ENCODE measurements around the gene SHROOM1. TPM values are rescaled to one million over a fixed set of nuclear protein-coding genes. Genes with fewer than 3 reads are reported as not detected.

SHROOM1 gene
- polyA plus RNA-seq, 12 donors, result 1.4 to 5.4 (median 3.0) TPM; not detected in 1

- no peak for DNase-seq
Observed at GRCh38 chr5:132853323-132853722, 22.9 kb upstream of the SHROOM1 start.

DNA sequence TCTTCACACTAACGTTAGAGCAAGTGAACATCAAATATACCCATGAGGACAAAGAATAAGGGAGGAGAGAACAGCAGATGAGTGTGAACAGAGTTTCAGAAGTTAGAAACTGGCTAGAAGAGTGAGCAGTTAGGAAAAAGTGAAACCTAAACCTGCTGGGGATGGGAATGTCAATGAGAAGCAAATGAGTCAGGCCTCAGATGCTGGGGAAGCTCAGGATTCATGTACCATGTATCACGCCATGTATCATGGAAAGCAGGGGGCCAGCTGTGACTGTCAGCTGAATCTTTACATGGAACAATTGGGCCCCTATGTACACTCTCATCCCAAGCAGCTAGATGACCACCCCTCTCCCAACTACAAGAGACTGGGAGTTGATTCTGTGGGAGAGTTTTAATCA lies 19.6 kb upstream of the SHROOM1 start:
- DNase-seq, result no peak

DNA sequence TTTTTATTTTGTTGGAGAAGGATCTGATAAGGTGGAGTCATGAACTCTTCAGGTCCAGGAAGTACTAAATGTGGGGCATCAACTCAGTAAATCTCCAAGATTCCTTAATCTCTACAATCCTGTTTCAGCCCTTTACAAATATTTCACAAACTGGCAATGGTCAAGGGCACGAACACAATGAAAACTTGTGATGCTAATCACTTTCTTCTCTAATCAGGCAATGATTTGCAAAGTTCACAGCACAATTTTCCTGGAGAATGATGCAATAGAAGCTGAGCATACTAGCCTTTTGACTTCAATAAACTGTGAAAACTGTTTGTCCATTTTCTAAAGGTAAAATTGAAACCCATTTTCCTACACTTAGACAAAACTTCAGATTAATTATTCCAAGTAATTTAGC lies 18.9 kb upstream of the SHROOM1 start:
- no peak for DNase-seq

GRCh38 chr5:132848270-132848669 lies 17.8 kb upstream of the SHROOM1 start:
- no peak for DNase-seq

DNA sequence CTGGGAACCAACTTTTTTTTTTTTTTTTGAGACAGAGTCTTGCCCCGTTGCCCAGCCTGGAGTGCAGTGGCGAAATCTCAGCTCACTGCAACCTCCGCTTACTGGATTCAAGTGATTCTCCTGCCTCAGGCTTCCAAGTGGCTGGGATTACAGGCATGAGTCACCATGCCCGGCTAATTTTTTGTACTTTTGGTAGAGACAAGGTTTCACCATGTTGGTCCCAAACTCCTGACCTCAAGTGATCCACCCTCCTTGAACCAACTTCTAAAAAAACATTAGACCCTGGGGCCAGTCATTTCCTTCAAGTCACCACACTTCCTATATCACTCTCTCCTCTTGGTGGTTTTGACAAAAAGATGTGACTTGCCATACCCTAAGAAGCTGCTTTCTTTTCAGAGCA lies 10.9 kb upstream of the SHROOM1 start:
- DNase-seq, result no peak

DNA sequence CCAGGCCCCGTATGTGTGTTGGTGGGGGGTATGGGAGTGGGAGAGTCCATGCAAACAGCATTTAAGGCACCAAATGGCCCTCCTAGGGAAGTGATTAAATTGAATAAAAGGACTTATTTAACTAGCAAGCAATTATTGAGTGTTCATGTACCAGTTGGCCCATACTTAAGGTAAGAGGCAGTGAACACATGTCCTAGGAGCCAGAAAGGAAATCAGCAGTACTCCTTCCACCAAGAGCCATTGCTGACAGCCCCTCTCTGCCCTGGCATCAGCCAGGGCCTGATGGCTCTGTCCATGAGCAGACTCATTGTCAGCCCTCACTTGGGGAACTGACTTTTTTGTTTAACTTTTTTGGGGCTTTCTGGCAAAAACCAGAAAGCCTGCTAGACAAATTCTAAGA lies 10.4 kb upstream of the SHROOM1 start:
- no peak for DNase-seq

DNA sequence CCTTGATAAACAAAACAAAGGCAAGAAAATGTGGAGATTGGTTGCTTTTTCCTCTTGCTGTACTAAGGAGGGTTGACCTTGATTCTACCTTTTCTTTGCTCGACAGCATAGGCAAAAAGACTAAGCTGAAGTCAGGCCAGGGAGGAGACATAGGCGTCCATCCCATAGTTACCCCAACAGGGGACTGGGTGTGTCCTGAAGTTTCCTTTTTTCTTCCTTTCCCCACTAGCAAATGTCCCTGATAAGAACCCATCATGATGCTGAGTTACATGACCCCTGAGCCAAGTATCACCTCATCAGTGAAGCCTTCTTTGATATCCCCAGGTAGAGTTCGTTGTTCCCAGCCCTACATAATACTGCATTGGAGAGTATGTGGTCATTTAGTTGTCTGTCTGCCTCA lies 9.9 kb upstream of the SHROOM1 start:
- DNase-seq, result no peak

DNA sequence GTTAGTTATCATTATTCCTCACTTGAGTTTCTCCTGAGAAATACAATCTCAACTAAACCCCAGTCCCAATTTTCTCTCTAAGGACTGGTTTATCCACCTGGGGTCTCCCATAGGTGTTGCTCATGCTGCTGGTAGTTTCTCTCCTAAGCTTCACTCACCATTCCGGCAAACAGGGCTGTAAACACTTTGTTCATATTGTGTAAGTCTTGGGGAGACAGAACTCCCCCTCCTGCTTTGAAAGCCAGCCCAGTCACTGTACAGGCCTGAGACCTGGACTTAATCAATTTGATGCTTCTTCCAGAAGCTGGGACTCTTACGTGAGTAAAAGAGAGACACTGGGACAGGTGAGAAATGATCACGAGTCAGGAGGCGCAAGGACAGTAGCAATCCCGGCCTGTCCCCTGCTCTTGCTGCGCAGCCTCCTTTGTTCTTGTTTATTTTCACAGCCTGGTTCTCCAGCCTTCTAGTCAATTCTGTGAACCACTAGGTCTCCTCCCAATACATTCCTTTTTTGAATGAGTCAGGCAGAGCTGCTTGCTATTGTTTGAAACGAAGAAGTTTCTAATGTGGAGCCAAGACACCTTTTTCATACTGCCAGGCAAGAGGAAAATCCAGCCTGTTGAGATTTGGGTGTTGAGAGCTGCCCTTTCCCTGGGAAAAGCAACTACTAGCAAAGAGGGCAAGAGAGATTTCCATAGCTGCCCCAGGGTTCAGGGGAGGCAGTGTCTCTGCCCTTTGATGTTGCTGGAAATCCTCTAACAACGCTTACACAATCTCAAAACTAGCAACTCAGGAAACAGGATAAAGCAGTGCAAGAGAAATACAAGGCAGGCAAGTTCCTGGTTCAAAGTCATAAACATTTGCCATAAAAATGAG lies 9.2 kb upstream of the SHROOM1 start:
- no peak for DNase-seq

DNA sequence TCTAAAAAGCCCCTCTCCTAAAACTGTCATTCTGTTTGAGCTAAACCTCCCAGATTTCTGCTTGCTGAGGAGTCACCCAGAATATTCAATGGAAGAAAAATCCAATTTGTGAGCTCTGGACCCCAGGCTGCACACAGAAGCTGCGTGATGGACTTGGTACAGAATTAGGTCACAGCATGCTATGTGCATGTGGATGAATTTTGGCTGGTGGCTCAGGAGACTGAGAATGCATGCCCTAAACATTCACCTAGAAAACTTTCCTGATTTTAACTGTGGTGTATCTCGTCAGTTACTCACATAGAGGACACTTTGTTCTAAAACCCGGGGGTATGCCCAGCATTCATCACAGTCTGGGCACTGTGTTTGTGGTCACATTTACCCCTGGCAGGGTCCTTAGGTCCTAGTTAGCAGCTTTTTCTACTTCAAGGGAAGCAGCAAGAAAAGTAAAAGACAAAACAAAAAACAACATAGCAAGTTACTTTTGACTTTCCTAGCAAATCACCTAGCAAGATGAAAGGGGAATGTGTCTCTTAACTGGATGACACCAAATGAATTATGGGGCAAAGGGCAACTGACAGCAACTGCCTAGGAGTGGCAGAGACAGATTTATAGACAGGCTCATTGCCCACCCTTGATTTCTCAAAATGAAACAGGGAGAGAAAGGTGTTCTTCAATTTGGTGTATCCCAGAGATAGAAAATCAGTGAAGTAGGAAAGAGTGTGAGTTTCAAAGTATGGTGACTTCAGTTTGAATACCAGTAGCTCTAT lies 8.3 kb upstream of the SHROOM1 start:
- no peak for DNase-seq

GRCh38 chr5:132837868-132838267 lies 7.4 kb upstream of the SHROOM1 start:
- no peak for DNase-seq

GRCh38 chr5:132836852-132837251 lies 6.4 kb upstream of the SHROOM1 start:
- no peak for DNase-seq

GRCh38 chr5:132834057-132834456 lies 3.6 kb upstream of the SHROOM1 start:
- DNase-seq, result no peak

- DNase-seq, result no peak
Observed at GRCh38 chr5:132832612-132833011, 2.2 kb upstream of the SHROOM1 start.

GRCh38 chr5:132831095-132831860 lies 831 bp upstream of the SHROOM1 start:
- no peak for DNase-seq

- peak; percentile 75 for DNase-seq
Observed at GRCh38 chr5:132829742-132830435, 558 bp downstream of the SHROOM1 start.

GRCh38 chr5:132828846-132829494 lies 1.5 kb downstream of the SHROOM1 start:
- no peak for DNase-seq

GRCh38 chr5:132827943-132828673 lies 2.3 kb downstream of the SHROOM1 start:
- DNase-seq, result no peak

GRCh38 chr5:132826424-132827082 lies 3.9 kb downstream of the SHROOM1 start:
- no peak for DNase-seq

- DNase-seq, result no peak
Observed at GRCh38 chr5:132825834-132826391, 4.5 kb downstream of the SHROOM1 start.
